ENCODE measurements around the gene SF3B1. TPM values are rescaled to one million over a fixed set of nuclear protein-coding genes. Genes with fewer than 3 reads are reported as not detected.
A peak's percentile ranks its signal among the peaks of the same experiment; 100 is the strongest.
"Not testable (repeated sequence)": the region's sequence is repeated elsewhere in the genome, so short reads cannot be mapped to it uniquely, and the experiment has no call there.

The SF3B1 gene
- total and polyA plus RNA-seq, 10 of the 15 experiments (the other 5 are each of a cell fraction or from before 2014, with no cell fraction given): 163 to 565 (median 239) TPM

GRCh38 chr2:197379918-197380309, 54.9 kb downstream of the SF3B1 start:
- POLR2A ChIA-PET: interaction anchor here (0.7 kb wide), 1 partner anchor 399 kb away, joined by 3 read pairs; no protein-coding TSS in a partner anchor

GRCh38 chr2:197379308-197379917, 55.4 kb downstream of the SF3B1 start:
- ATAC-seq; H2AFZ ChIP-seq (ENCODE audit: control insufficient read depth, low read depth, low read length); H3K27me3 ChIP-seq (replicated peaks in 1 of 2; ENCODE audit: control insufficient read depth in 2 of 2, insufficient read depth in 2 of 2, low read length in 1 of 2); H3K4me3 ChIP-seq; H3K79me2 ChIP-seq (ENCODE audit: control insufficient read depth, insufficient read depth, low read length); BruUV-seq (replicated peaks); DNase-seq (ENCODE audit: low read depth, low spot score); H3K4me2 ChIP-seq (ENCODE audit: control insufficient read depth, insufficient read depth); FAIRE-seq; H3K36me3 ChIP-seq (ENCODE audit: control insufficient read depth in 2 of 2, insufficient read depth in 2 of 2, low read length in 1 of 2); H3K27ac ChIP-seq (ENCODE audit: control insufficient read depth, insufficient read depth); H3K9ac ChIP-seq (ENCODE audit: control insufficient read depth, insufficient read depth, low read length); RAD21 ChIA-PET (ENCODE audit: unreplicated experiment); H4K20me1 ChIP-seq (ENCODE audit: control insufficient read depth, insufficient read depth); H3K9me3 ChIP-seq (replicated peaks; ENCODE audit: control insufficient read depth, insufficient read depth, low read length): not testable (repeated sequence)
- 33% methylated on average over 3 of the region's 3 CpGs for WGBS (ENCODE audit: insufficient coverage, insufficient replicate concordance, low lambda C conversion rate, missing lambda C conversion rate)
- intact Hi-C loops (cut with micrococcal nuclease; ENCODE audit: unreplicated experiment) (loop anchor here (2.0 kb wide), 3 partner anchors 69 to 397 kb away; partner anchors contain the start of gene ANKRD44), in situ Hi-C loops (cut with MboI) (loop anchor here (25.0 kb wide), 1 partner anchor 592 kb away; the partner anchor contains the start of gene GTF3C3)
- ChIA-PET CTCF (interaction anchor here (0.8 to 4.3 kb wide), 5 partner anchors 189 to 304 kb away, joined by 3 to 31 read pairs (median 4); no protein-coding TSS in a partner anchor), SMC1A (ENCODE audit: uncharacterized antibody, unreplicated experiment) (interaction anchor here (1.0 kb wide), 1 partner anchor 266 kb away, joined by 3 read pairs; no protein-coding TSS in a partner anchor), POLR2A (interaction anchor here (0.6 to 0.7 kb wide), 2 partner anchors 52 to 399 kb away, joined by 3 to 4 read pairs; no protein-coding TSS in a partner anchor)
- H3K4me1 ChIP-seq (ENCODE audit: control insufficient read depth, insufficient read depth, low read length): peaks cover 12% of the 10 kb centered on the region

More at GRCh38 chr2:197379918-197380309, 54.9 kb downstream of the SF3B1 start:
- H3K4me3 ChIP-seq; H3K27me3 ChIP-seq (replicated peaks in 1 of 2; ENCODE audit: control insufficient read depth in 2 of 2, insufficient read depth in 2 of 2, low read length in 1 of 2); FAIRE-seq; H3K9ac ChIP-seq (ENCODE audit: control insufficient read depth, insufficient read depth, low read length); ATAC-seq; H3K79me2 ChIP-seq (ENCODE audit: control insufficient read depth, insufficient read depth, low read length); H4K20me1 ChIP-seq (ENCODE audit: control insufficient read depth, insufficient read depth); H2AFZ ChIP-seq (ENCODE audit: control insufficient read depth, low read depth, low read length); H3K36me3 ChIP-seq (ENCODE audit: control insufficient read depth in 2 of 2, insufficient read depth in 2 of 2, low read length in 1 of 2); H3K4me2 ChIP-seq (ENCODE audit: control insufficient read depth, insufficient read depth); DNase-seq (ENCODE audit: low read depth, low spot score); BruUV-seq (replicated peaks); H3K27ac ChIP-seq (ENCODE audit: control insufficient read depth, insufficient read depth); H3K9me3 ChIP-seq (replicated peaks; ENCODE audit: control insufficient read depth, insufficient read depth, low read length); RAD21 ChIA-PET (ENCODE audit: unreplicated experiment): not testable (repeated sequence)
- 2% methylated on average over 5 of the region's 5 CpGs for WGBS (ENCODE audit: insufficient coverage, insufficient replicate concordance, low lambda C conversion rate, missing lambda C conversion rate)
- in situ Hi-C loops (cut with MboI) (loop anchor here (5.0 to 25.0 kb wide), 3 partner anchors 188 to 593 kb away; partner anchors contain the start of gene GTF3C3), intact Hi-C loops (cut with micrococcal nuclease; ENCODE audit: unreplicated experiment) (loop anchor here (2.0 to 10.0 kb wide), 4 partner anchors 69 to 595 kb away; partner anchors contain the start of gene ANKRD44)
- CTCF ChIA-PET: interaction anchor here (0.8 to 4.3 kb wide), 3 partner anchors 189 to 304 kb away, joined by 3 to 26 read pairs (median 4); no protein-coding TSS in a partner anchor
- SMC1A ChIA-PET (ENCODE audit: uncharacterized antibody, unreplicated experiment): interaction anchor here (1.0 kb wide), 1 partner anchor 267 kb away, joined by 3 read pairs; no protein-coding TSS in a partner anchor
- peak; percentile 36; the same call in 1 of the 2 replicates for TF ChIP-seq SPI1 (IDR thresholded peaks at IDR 0.05; ENCODE audit: borderline replicate concordance, insufficient read depth, low read depth, low read length)
- peaks cover 12% of the 10 kb centered on the region for H3K4me1 ChIP-seq (ENCODE audit: control insufficient read depth, insufficient read depth, low read length)

All from GM12878 (cell line).